ENCODE data around the gene KIRREL1. TPM values are rescaled to one million over a fixed set of nuclear protein-coding genes. Genes with fewer than 3 reads are reported as not detected.

The KIRREL1 gene
- total and polyA plus RNA-seq, 2 donors (not counting 1 experiment from before 2014, with no cell fraction given) = 55.5 to 123 TPM

- Histone ChIP-seq H3K4me3 (replicated peaks in 1 of 4; ENCODE audit: control extremely low read depth in 1 of 4, insufficient read depth in 1 of 4, low read depth in 3 of 4, low read length in 4 of 4) (no peak overlapping the region), H3K9me3 (ENCODE audit: control insufficient read depth, insufficient read depth, low read depth, low read length) (no peaks in the 10 kb centered on the region), H3K27ac (ENCODE audit: insufficient read depth, low read length) (no peak overlapping the region), H3K9ac (ENCODE audit: insufficient read depth, low read length) (no peak overlapping the region), H3K4me1 (ENCODE audit: control insufficient read depth, extremely low read depth, insufficient read depth, low read length) (peaks cover 17% of the 10 kb centered on the region), H3K4me2 (ENCODE audit: extremely low read depth, insufficient read depth, low read length) (no peak overlapping the region), H4K20me1 (ENCODE audit: control insufficient read depth, extremely low read depth, insufficient read depth, low read length) (no peaks in the 10 kb centered on the region), H3K27me3 (ENCODE audit: control insufficient read depth, insufficient read depth, low read length) (peaks cover 6% of the 10 kb centered on the region), H2AFZ (ENCODE audit: low read length) (no peak overlapping the region), H3K79me2 (ENCODE audit: control insufficient read depth, insufficient read depth, low read length) (no peaks in the 10 kb centered on the region), H3K36me3 (ENCODE audit: control insufficient read depth, insufficient read depth, low read length) (no peaks in the 10 kb centered on the region)
- no peak for DNase-seq (ENCODE audit: low read depth in 2 of 2)
- no peak for TF ChIP-seq EZH2 (IDR thresholded peaks at IDR 0.05; ENCODE audit: low read length, missing control alignments)
- TF ChIP-seq, protein P1, sequence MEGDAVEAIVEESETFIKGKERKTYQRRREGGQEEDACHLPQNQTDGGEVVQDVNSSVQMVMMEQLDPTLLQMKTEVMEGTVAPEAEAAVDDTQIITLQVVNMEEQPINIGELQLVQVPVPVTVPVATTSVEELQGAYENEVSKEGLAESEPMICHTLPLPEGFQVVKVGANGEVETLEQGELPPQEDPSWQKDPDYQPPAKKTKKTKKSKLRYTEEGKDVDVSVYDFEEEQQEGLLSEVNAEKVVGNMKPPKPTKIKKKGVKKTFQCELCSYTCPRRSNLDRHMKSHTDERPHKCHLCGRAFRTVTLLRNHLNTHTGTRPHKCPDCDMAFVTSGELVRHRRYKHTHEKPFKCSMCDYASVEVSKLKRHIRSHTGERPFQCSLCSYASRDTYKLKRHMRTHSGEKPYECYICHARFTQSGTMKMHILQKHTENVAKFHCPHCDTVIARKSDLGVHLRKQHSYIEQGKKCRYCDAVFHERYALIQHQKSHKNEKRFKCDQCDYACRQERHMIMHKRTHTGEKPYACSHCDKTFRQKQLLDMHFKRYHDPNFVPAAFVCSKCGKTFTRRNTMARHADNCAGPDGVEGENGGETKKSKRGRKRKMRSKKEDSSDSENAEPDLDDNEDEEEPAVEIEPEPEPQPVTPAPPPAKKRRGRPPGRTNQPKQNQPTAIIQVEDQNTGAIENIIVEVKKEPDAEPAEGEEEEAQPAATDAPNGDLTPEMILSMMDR (conservative IDR thresholded peaks at IDR 0.05 in 1 of 2, IDR thresholded peaks at IDR 0.05 in 1 of 2; ENCODE audit: low read depth in 1 of 2, low read length in 2 of 2) = no peak
Observed at GRCh38 chr1:158103861-158104522, 110.5 kb downstream of the KIRREL1 start.

DNA sequence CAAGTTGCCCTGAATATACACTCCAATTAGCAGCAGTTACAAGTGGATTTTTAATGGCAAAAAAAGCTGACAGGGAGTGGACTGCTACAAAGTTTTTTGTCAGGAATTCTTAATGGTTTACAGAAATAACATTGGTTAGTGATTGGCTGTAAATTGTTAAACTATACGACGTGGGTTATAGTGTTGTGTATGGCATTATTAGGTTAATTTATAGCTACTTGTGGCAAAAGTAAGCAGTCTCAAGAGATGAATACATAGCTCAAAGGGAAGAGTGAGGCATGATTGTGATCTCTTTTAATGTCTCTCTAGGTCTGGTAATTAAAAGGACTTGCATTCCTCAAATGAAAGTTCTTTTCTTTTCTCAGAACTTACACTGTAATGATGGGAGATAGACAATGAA lies 111.4 kb downstream of the KIRREL1 start:
- no peak overlapping the region for H3K4me3 ChIP-seq (replicated peaks in 1 of 4; ENCODE audit: control extremely low read depth in 1 of 4, insufficient read depth in 1 of 4, low read depth in 3 of 4, low read length in 4 of 4)
- no peak for DNase-seq (ENCODE audit: low read depth in 2 of 2)

GRCh38 chr1:158105352-158106095 lies 112.1 kb downstream of the KIRREL1 start:
- no peaks in the 10 kb centered on the region for H3K79me2 ChIP-seq (ENCODE audit: control insufficient read depth, insufficient read depth, low read length)
- no peaks in the 10 kb centered on the region for H4K20me1 ChIP-seq (ENCODE audit: control insufficient read depth, extremely low read depth, insufficient read depth, low read length)
- H3K4me2 ChIP-seq (ENCODE audit: extremely low read depth, insufficient read depth, low read length) = no peak overlapping the region
- H2AFZ ChIP-seq (ENCODE audit: low read length) = no peak overlapping the region
- no peaks in the 10 kb centered on the region for H3K9me3 ChIP-seq (ENCODE audit: control insufficient read depth, insufficient read depth, low read depth, low read length)
- no peaks in the 10 kb centered on the region for H3K36me3 ChIP-seq (ENCODE audit: control insufficient read depth, insufficient read depth, low read length)
- TF ChIP-seq, protein P1 (conservative IDR thresholded peaks at IDR 0.05 in 1 of 2, IDR thresholded peaks at IDR 0.05 in 1 of 2; ENCODE audit: low read depth in 1 of 2, low read length in 2 of 2) = no peak
- TF ChIP-seq EZH2 (IDR thresholded peaks at IDR 0.05; ENCODE audit: low read length, missing control alignments) = no peak
- H3K27ac ChIP-seq (ENCODE audit: insufficient read depth, low read length) = no peak overlapping the region
- H3K27me3 ChIP-seq (ENCODE audit: control insufficient read depth, insufficient read depth, low read length) = peaks cover 6% of the 10 kb centered on the region
- H3K9ac ChIP-seq (ENCODE audit: insufficient read depth, low read length) = no peak overlapping the region
- no peak for DNase-seq (ENCODE audit: low read depth in 2 of 2)
- no peak overlapping the region for H3K4me3 ChIP-seq (replicated peaks in 1 of 4; ENCODE audit: control extremely low read depth in 1 of 4, insufficient read depth in 1 of 4, low read depth in 3 of 4, low read length in 4 of 4)
- H3K4me1 ChIP-seq (ENCODE audit: control insufficient read depth, extremely low read depth, insufficient read depth, low read length) = peaks cover 11% of the 10 kb centered on the region

More for the DNA sequence above, 111.4 kb downstream of the KIRREL1 start:
- Histone ChIP-seq H3K27ac (ENCODE audit: insufficient read depth, low read length) (no peak overlapping the region), H3K9ac (ENCODE audit: insufficient read depth, low read length) (no peak overlapping the region), H3K27me3 (ENCODE audit: control insufficient read depth, insufficient read depth, low read length) (peaks cover 6% of the 10 kb centered on the region), H3K4me2 (ENCODE audit: extremely low read depth, insufficient read depth, low read length) (no peak overlapping the region), H3K4me1 (ENCODE audit: control insufficient read depth, extremely low read depth, insufficient read depth, low read length) (peaks cover 14% of the 10 kb centered on the region), H4K20me1 (ENCODE audit: control insufficient read depth, extremely low read depth, insufficient read depth, low read length) (no peaks in the 10 kb centered on the region), H3K79me2 (ENCODE audit: control insufficient read depth, insufficient read depth, low read length) (no peaks in the 10 kb centered on the region), H2AFZ (ENCODE audit: low read length) (no peak overlapping the region), H3K9me3 (ENCODE audit: control insufficient read depth, insufficient read depth, low read depth, low read length) (no peaks in the 10 kb centered on the region), H3K36me3 (ENCODE audit: control insufficient read depth, insufficient read depth, low read length) (no peaks in the 10 kb centered on the region)
- TF ChIP-seq EZH2 (IDR thresholded peaks at IDR 0.05; ENCODE audit: low read length, missing control alignments) = no peak
- TF ChIP-seq, protein P1 (conservative IDR thresholded peaks at IDR 0.05 in 1 of 2, IDR thresholded peaks at IDR 0.05 in 1 of 2; ENCODE audit: low read depth in 1 of 2, low read length in 2 of 2) = no peak

All from fibroblast of lung (primary cell).